Neural cell (in vitro differentiated cells): Measurements from ENCODE around the gene CCDC88C.

Experiments used
- CTCF ChIP-seq: fragments of 450-650 bp; IDR thresholded peaks from 2 replicates; pipeline ENCODE4 v1.5.1; 2014; ENCODE audit warnings: antibody characterized with exemption, mild to moderate bottlenecking, moderate library complexity; ENCODE audit not compliant: poor library complexity, severe bottlenecking
- EP300 ChIP-seq: fragments of 450-650 bp; conservative IDR thresholded peaks from 2 replicates; pipeline ENCODE4 v1.6.1; 2014; ENCODE audit warnings: antibody characterized with exemption, mild to moderate bottlenecking, moderate library complexity; ENCODE audit not compliant: poor library complexity, severe bottlenecking
- EZH2 ChIP-seq: fragments of 200-600, 300-800 bp; shearing (Covaris generic), sonication (generic); IDR thresholded peaks from 2 replicates; pipeline ENCODE4 v1.6.1; 2014; ENCODE audit warnings: antibody characterized with exemption, low read length, borderline replicate concordance, mild to moderate bottlenecking; ENCODE audit not compliant: insufficient read depth, poor library complexity, severe bottlenecking
- MXI1 ChIP-seq: fragments of 450-650 bp; conservative IDR thresholded peaks from 2 replicates; pipeline ENCODE4 v1.6.1; 2014; ENCODE audit warnings: antibody characterized with exemption, mild to moderate bottlenecking; ENCODE audit not compliant: poor library complexity, severe bottlenecking
- POLR2AphosphoS5 ChIP-seq: IDR thresholded peaks from 2 replicates; pipeline ENCODE4 v1.6.1; 2012
- RAD21 ChIP-seq: fragments of 450-650 bp; conservative IDR thresholded peaks from 2 replicates; pipeline ENCODE4 v1.6.1; 2014; ENCODE audit warnings: antibody characterized with exemption, mild to moderate bottlenecking, moderate library complexity
- REST ChIP-seq: IDR thresholded peaks from 2 replicates; pipeline ENCODE4 v1.6.1; 2012; ENCODE audit warnings: borderline replicate concordance
- SMC3 ChIP-seq: fragments of 450-650 bp; conservative IDR thresholded peaks from 2 replicates; pipeline ENCODE4 v1.6.1; 2014; ENCODE audit warnings: antibody characterized with exemption, mild to moderate bottlenecking, moderate library complexity; ENCODE audit not compliant: poor library complexity
- TAF1 ChIP-seq: IDR thresholded peaks from 2 replicates; pipeline ENCODE4 v1.6.1; 2012; ENCODE audit warnings: low read depth

DNA sequence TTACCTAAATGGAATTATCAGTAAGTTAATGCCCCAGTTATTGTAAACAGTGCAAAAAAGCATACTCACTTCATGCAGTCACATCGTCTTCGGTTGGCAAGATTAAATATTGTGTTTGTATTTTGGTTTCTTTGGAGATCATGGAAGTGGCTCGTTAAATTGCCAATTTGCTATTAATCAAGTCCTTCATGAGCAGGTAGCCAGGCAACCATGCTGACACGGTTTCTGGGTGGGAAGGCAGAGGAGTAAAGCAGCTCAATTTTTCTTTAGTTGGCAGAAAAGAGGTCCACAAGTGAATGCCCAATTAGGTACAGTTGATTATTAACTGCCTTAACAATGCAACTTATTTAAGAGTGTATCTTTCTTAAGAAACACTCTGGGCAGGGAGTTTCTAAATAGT, 48.6 kb upstream of the CCDC88C start:
- TF ChIP-seq CTCF (no peak), POLR2AphosphoS5 (no peak), EZH2 (no peak), EP300 (no peak), REST (no peak), TAF1 (no peak), RAD21 (no peak), SMC3 (no peak), MXI1 (no peak)
